Activated naive CD4-positive, alpha-beta T cell treated with Interleukin-2 at 50 U/mL for 16 hours (primary cell): ENCODE data around the gene NXPH4.

Experiments used
- DNase-seq: peaks from one replicate; pipeline ENCODE4 v3.0.0-alpha.2; 2020

The NXPH4 gene

GRCh38 chr12:57250541-57250940, 33.9 kb downstream of the NXPH4 start:
- no peak for DNase-seq

GRCh38 chr12:57250956-57251355, 34.4 kb downstream of the NXPH4 start, which contains the start of gene STAC3:
Gene STAC3 (minus strand): TSS chr12:57251187. CDS start chr12:57249636, 1,551 bp downstream.
- DNase-seq = no peak

GRCh38 chr12:57254506-57255280, 38.1 kb downstream of the NXPH4 start:
- no peak for DNase-seq

DNA sequence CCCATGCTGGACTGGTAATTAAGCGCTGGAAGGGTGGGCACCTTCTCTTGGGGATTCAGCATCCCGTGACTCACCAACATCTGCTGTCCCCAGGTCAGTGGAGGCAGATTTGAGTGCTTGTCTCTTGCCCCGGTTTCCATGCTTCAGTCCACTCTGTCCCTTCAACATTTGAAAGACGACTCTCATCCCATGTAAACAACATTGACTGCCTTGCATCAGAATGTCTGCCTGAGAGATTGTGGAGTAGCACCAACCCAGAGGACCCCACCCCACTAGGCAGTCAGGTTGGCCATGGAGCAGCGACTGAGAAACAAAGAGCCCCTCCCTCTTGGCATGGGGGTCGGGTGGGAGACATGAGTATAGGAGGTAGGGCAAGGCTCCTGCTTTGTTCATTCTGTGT, 39.3 kb downstream of the NXPH4 start:
- no peak for DNase-seq

DNA sequence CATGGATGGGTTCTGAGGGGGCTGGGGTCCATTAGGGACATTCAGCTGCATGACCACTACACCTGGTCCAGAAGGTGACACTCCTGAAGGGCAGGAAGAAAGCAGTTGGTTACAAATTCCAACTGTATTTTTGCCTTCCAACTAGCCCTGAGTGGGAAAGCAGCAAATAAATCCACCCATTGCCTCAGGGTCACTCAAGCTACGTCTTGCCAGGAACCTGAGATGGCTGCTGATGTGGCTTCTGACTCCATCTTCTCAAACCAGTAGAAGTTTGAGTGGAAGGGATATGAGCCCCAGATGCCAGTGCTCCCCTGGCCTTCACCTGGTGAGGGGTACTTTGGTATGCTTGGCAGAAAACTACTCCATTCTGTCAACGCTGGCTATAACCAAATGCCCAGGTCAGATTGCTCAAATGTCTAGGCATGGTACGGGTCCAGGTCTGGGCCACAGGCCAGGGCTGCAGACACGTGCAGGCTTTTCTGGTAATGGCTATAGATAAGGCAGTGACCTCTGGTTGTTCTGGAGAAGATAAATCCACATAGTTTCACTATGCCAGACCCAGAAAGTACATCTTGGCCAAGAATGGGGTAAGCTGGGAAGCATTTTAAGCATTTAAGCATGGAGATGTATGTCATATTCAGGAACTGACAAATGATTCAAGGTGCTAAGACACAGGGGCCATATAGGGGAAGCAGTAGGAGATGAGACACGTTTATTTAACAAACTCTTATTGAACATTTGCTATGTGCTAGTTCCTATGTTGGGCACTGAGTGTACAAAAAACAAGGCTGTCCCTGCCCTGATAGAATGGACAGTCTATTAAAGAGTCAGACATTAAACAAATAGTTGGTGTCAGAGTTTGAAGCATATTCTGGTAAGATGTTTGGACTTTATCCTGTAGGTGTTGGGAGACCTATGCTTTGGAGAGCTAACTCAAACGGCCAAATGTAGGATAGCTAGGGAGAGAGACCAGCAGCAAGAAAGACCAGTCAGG, 42.7 kb downstream of the NXPH4 start:
- DNase-seq = no peak

DNA sequence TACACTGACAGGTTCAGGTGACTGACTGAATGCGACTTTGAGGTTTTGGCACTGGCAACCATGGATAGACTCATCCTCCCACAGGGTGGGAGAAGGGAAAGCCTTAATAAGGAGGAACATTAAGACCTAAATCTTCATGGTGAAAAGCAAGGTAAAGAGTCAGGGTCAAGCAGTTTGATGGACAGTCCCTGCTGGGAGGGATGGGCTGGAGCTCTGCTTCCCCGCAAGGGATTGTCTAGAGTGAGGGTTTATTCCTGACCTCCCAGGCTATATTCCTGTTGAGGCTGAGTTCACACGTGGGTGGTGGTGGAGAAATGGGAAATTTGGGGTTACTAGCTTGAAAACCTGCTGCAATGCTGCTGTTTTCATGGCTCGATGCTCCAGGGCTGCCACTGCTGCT, 43.8 kb downstream of the NXPH4 start:
- no peak for DNase-seq

- no peak for DNase-seq
These were observed 44.9 kb downstream of the NXPH4 start for GRCh38 chr12:57261428-57261865.

DNA sequence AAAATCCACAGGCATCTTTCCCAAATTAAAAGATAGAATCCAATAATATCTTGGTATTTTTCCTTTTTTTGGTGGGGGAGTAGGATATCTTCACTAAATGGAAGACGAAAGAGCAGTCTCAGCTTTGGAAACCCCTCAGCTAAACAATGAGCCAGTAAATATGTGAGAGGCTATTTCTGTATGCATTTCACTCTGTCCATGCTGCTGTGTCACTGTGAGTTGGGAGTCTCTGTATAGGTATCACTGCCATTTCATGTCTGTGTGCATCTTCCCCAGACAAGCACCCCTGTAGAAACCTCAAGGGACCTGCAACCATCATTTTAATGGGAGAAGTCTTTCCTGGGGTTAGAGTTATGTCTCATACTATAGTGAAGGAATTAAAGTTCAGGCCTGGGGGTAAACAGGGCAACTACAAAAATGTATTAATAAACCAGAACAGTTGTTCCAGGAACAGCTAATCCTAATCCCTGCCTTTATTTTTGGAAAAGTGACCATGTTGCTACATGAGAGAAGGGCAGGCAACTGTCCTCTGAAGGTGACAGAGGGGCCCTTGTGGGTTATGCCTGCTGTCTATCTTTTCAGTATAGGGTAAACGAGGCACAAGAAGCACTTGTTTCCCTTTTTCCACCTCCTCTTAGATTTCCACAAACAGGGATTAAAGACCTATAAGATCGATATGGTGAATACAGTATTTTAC, 45.7 kb downstream of the NXPH4 start:
- no peak for DNase-seq

DNA sequence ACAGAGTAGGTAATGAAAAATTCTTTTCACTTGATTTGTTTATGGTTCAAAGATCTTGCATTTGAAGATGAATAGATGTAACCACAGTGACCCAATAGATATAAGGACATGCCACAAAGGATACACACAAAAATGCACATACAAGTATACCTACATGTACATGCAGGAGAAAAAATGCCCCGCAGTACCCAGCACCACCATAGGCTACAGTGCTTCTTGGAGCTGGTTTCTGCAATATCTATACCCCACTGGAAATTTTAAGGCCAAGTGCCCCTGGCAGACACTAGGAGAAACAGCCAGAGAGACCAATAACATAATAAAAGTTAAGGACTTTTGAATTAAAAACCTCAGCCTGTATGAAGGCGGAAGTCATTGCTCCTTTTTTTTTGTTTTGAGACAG, 46.5 kb downstream of the NXPH4 start:
- DNase-seq = no peak

GRCh38 chr12:57266681-57267080, 50.1 kb downstream of the NXPH4 start:
- no peak for DNase-seq

DNA sequence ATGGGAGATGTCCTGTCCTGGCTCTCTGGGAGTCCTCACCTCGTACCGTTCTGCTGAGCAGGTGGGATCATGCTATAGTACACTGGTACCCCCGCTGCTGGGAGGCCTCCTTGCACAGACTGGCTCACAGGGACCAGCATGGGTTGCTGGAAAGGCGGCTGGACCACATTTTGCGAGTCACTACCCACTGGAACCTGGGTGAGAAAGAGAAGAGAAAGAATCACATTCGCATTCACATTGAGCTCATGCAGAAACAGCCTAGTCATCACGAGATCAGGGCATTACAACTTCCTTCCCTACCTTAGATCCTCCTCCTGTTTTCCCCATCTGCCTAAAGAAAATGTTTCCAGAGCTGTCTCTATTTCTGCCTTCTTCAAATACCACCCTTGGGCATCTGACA, 51.7 kb downstream of the NXPH4 start:
- DNase-seq = no peak

- DNase-seq = no peak
These were observed 54.4 kb downstream of the NXPH4 start for GRCh38 chr12:57270966-57271470.

GRCh38 chr12:57272337-57273151, 56.0 kb downstream of the NXPH4 start:
- no peak for DNase-seq

DNA sequence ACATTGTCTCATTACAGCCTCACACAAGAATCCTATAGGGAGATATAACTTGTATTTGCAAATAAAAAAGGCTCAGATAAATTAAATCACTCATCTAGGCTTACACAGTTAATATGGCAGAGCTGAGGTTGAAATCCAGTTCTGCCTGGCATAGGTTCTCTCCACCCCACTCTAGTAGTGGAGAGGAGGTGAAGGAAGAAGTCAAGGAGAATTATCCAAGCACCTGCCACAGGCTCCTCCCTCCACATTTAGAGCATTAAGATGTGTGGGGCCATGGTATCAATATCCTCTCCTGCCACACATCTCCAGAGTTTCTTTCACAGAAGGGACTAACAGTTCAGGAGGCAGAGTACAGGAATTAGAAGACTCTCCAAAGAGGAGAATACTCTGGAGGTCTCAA, 56.9 kb downstream of the NXPH4 start:
- no peak for DNase-seq
